Common myeloid progenitor, CD34-positive (primary cell): Measurements from ENCODE around the gene PITX2.

Experiments
- CTCF ChIA-PET: fragments of 350-600 bp; sonication (Branson Sonifier 250); formaldehyde crosslinking; loops from one replicate; lab custom pipeline; 2021; ENCODE audit warnings: antibody characterized with exemption; lab: Charles Lee
- POLR2A ChIA-PET: fragments of 350-600 bp; sonication (Branson Sonifier 250); formaldehyde crosslinking; loops from one replicate; lab custom pipeline; 2021; ENCODE audit warnings: antibody characterized with exemption; lab: Charles Lee
- DNase-seq, 3 donors: peaks; one replicate each; pipeline versions ENCODE4 v3.0.0 to v3.0.0-alpha.2; 2013
- H3K27ac ChIP-seq, 2 experiments: 1 replicate in 1 of 2; 2 replicates in 1 of 2; pipeline ENCODE4 v1.7.0; 2013; ENCODE audit warnings: inconsistent platforms in 2 of 2, low read length in 2 of 2, mild to moderate bottlenecking in 2 of 2, low read depth in 1 of 2, moderate library complexity in 1 of 2; ENCODE audit not compliant: severe bottlenecking in 2 of 2, insufficient read depth in 1 of 2, poor library complexity in 1 of 2
- H3K27me3 ChIP-seq, 5 experiments: replicated peaks in 2 of 5; 1 replicate in 3 of 5; 2 replicates in 2 of 5; pipeline versions ENCODE4 v1.6.1 to v1.7.0; 2013; ENCODE audit warnings: low read length in 4 of 5, mild to moderate bottlenecking in 2 of 5, moderate library complexity in 2 of 5, inconsistent platforms in 1 of 5; ENCODE audit not compliant: insufficient read depth in 5 of 5, control insufficient read depth in 4 of 5
- H3K36me3 ChIP-seq, 4 experiments: 1 replicate in 2 of 4; 2 replicates in 2 of 4; pipeline versions ENCODE4 v1.6.1 to v1.7.0; 2013; ENCODE audit warnings: low read length in 3 of 4, control low read depth in 1 of 4, mild to moderate bottlenecking in 1 of 4; ENCODE audit not compliant: control insufficient read depth in 4 of 4, insufficient read depth in 4 of 4
- H3K4me1 ChIP-seq, 4 experiments: 1 replicate in 3 of 4; 2 replicates in 1 of 4; pipeline versions ENCODE4 v1.6.1 to v1.7.1; 2013; ENCODE audit warnings: low read length in 3 of 4, mild to moderate bottlenecking in 3 of 4, control low read depth in 1 of 4, inconsistent platforms in 1 of 4, moderate library complexity in 1 of 4; ENCODE audit not compliant: control insufficient read depth in 4 of 4, insufficient read depth in 4 of 4; ENCODE audit errors: control extremely low read depth in 1 of 4
- H3K4me3 ChIP-seq, 7 experiments: 1 replicate in 4 of 7; 2 replicates in 3 of 7; pipeline versions ENCODE4 v1.5.1 to v1.7.0; 2013; ENCODE audit warnings: mild to moderate bottlenecking in 7 of 7, low read length in 6 of 7, moderate library complexity in 6 of 7, inconsistent platforms in 2 of 7, low read depth in 2 of 7, control low read depth in 1 of 7; ENCODE audit not compliant: insufficient read depth in 4 of 7, control insufficient read depth in 1 of 7; ENCODE audit errors: extremely low read depth in 1 of 7
- H3K9me3 ChIP-seq, 5 experiments: 1 replicate in 4 of 5; 2 replicates in 1 of 5; pipeline versions ENCODE4 v1.6.1 to v1.7.1; 2013; ENCODE audit warnings: low read length in 4 of 5, mild to moderate bottlenecking in 2 of 5, inconsistent platforms in 1 of 5, low read depth in 1 of 5, moderate library complexity in 1 of 5; ENCODE audit not compliant: control insufficient read depth in 4 of 5, insufficient read depth in 2 of 5; ENCODE audit errors: control extremely low read depth in 1 of 5
- WGBS: methylation state at CpG from one replicate; pipeline ENCODE4 v1.1.5; 2013; ENCODE audit not compliant: insufficient coverage; 5-methylcytosine and 5-hydroxymethylcytosine counted together

Gene PITX2

GRCh38 chr4:110610620-110610939 lies 12.3 kb downstream of the PITX2 start:
- Histone ChIP-seq H3K36me3 (no peaks in the 10 kb centered on the region), H3K9me3 (peaks cover 0 to 3% (median 0%) of the 10 kb centered on the region in 5 experiments), H3K4me3 (no peak overlapping the region), H3K27ac (no peak overlapping the region), H3K4me1 (peaks cover 0 to 10% (median 7%) of the 10 kb centered on the region in 4 experiments), H3K27me3 (peaks cover 31 to 81% (median 58%) of the 10 kb centered on the region in 5 experiments)
- ChIA-PET CTCF (no interaction called here), POLR2A (no interaction called here)
- DNase-seq = no peak
- 2% methylated on average over 14 of the region's 20 CpGs for WGBS

DNA sequence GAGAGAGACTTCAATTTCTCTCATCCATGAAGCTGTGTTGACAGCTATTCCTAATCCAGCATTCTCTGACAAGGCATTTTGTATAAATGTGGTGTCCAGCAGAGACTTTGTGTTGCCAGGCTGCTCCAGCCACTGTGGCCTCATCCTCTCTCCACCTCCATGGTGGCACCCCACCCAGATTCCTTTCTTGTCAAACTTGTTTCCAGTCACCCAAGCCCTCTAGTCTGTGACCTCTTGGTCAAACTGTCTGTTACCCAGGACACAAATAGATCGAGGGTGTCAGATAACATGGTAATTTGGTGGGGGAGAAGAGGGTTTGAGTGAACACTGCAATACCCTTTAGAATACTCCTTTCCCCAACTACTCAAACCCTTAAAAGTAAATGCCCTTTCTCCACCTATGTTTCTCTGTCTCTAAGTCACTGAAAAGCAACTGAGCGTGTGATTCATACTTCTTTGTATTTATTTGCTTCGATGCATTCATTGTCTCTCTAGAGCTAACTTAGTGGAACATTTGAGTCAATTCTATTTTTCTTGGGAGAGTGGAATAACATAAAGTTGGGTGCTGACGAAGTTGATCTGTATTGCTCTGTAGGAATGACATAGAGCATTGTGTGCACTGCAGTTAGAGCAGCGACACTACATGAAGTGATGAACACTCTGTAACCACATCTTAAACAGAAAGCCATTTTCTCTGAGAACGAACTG lies 13.7 kb downstream of the PITX2 start:
- no peak for DNase-seq
- Histone ChIP-seq H3K4me3 (no peak overlapping the region), H3K9me3 (peaks cover 0 to 3% (median 0%) of the 10 kb centered on the region in 5 experiments), H3K4me1 (peaks cover 0 to 10% (median 7%) of the 10 kb centered on the region in 4 experiments), H3K27ac (no peak overlapping the region), H3K27me3 (peaks cover 30 to 79% (median 47%) of the 10 kb centered on the region in 5 experiments), H3K36me3 (no peaks in the 10 kb centered on the region)
- CTCF ChIA-PET = no interaction called here
- POLR2A ChIA-PET = no interaction called here
- WGBS = 19% methylated on average over 3 of the region's 6 CpGs

DNA sequence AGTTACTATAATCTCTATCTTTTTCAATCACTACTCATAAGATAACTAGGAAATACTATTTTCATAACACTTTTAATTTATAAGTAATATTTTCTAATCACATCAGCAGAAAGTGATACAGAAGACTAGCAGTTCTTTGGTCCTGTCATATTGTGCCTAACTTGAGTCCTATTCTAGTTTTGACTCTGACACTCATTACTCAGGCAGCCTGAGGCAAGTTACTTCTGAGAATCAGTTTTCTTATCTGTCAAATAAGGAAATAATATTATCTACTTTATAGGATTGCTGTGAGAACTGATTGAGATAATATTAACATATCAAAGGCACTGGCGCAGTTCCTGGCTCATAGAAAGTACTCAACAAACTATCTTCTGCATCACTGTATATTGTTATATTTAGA lies 17.8 kb downstream of the PITX2 start:
- no peak for DNase-seq
- no peak overlapping the region for H3K27ac ChIP-seq
- no peaks in the 10 kb centered on the region for H3K36me3 ChIP-seq
- no CpG with 5 or more reads among the region's 1 CpG for WGBS
- peaks cover 15 to 57% (median 23%) of the 10 kb centered on the region in 5 experiments for H3K27me3 ChIP-seq
- no peaks in the 10 kb centered on the region for H3K9me3 ChIP-seq
- ChIA-PET POLR2A (no interaction called here), CTCF (no interaction called here)
- H3K4me3 ChIP-seq = no peak overlapping the region
- no peaks in the 10 kb centered on the region for H3K4me1 ChIP-seq

GRCh38 chr4:110602061-110602460 lies 20.8 kb downstream of the PITX2 start:
- no peak overlapping the region for H3K4me3 ChIP-seq
- peaks cover 0 to 2% (median under 1%) of the 10 kb centered on the region in 5 experiments for H3K9me3 ChIP-seq
- H3K36me3 ChIP-seq = no peaks in the 10 kb centered on the region
- H3K4me1 ChIP-seq = no peaks in the 10 kb centered on the region
- POLR2A ChIA-PET = no interaction called here
- H3K27ac ChIP-seq = no peak overlapping the region
- WGBS = 100% methylated on average over 2 of the region's 2 CpGs
- no peak for DNase-seq
- peaks cover 3 to 38% (median 8%) of the 10 kb centered on the region in 5 experiments for H3K27me3 ChIP-seq
- CTCF ChIA-PET = interaction anchor here (0.5 kb wide), 1 partner anchor 16 kb away, joined by 3 read pairs; no protein-coding TSS in a partner anchor

DNA sequence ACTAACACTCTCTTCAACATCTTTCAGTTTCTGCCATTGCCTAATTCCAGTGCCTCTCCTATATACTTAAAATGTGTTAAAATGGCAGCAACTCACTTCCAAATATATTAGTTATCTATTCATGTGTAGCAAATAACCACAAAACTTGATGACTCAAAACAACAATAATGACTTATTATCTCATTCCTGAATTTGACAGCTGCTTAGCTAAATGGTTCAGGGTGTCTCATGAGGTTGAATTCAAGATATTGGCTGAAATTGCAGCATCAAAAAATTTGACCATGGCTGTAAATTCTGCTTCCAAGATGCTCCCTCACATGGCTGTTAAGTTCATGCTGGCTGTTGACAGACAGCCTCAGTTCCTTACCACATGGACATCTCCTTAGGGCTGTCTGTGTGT lies 25.3 kb downstream of the PITX2 start:
- Histone ChIP-seq H3K36me3 (no peaks in the 10 kb centered on the region), H3K9me3 (peaks cover 2 to 16% (median 8%) of the 10 kb centered on the region in 5 experiments), H3K27me3 (peaks cover 0 to 14% (median 4%) of the 10 kb centered on the region in 5 experiments), H3K4me3 (no peak overlapping the region), H3K4me1 (no peaks in the 10 kb centered on the region), H3K27ac (no peak overlapping the region)
- DNase-seq = no peak
- ChIA-PET CTCF (interaction anchor here (0.8 to 1.2 kb wide), 2 partner anchors 12 to 1393 kb away, joined by 3 to 4 read pairs; no protein-coding TSS in a partner anchor), POLR2A (no interaction called here)

GRCh38 chr4:110596431-110596830 lies 26.4 kb downstream of the PITX2 start:
- ChIA-PET POLR2A (no interaction called here), CTCF (interaction anchor here (0.8 kb wide), 1 partner anchor 1394 kb away, joined by 3 read pairs; no protein-coding TSS in a partner anchor)
- Histone ChIP-seq H3K36me3 (no peaks in the 10 kb centered on the region), H3K27ac (no peak overlapping the region), H3K4me1 (no peaks in the 10 kb centered on the region), H3K27me3 (peaks cover 0 to 10% (median 3%) of the 10 kb centered on the region in 5 experiments), H3K4me3 (no peak overlapping the region), H3K9me3 (peaks cover 2 to 16% (median 8%) of the 10 kb centered on the region in 5 experiments)
- no CpG with 5 or more reads among the region's 2 CpGs for WGBS
- no peak for DNase-seq

DNA sequence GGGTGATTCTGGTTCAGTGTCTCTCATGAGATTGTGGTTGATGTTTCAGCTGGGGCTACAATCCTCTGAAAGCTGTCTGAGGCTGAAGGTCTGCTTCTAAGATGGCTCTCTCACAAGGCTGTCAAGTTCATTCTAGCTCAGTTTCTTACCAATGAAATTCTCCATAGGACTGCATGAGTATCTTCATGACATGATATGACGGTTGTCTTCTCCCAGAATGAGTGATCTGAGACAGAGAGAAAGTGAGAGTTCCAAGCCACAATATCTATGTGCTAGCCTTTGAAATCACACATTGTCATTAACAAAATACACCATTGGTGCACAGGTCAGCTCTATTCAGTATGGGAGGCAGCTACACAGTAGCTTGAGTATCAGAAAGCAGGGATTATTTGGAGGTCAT lies 27.3 kb downstream of the PITX2 start:
- no peak for DNase-seq
- Histone ChIP-seq H3K9me3 (peaks cover 2 to 16% (median 8%) of the 10 kb centered on the region in 5 experiments), H3K27me3 (peaks cover 0 to 8% (median 3%) of the 10 kb centered on the region in 5 experiments), H3K27ac (no peak overlapping the region), H3K4me1 (no peaks in the 10 kb centered on the region), H3K36me3 (no peaks in the 10 kb centered on the region), H3K4me3 (no peak overlapping the region)
- ChIA-PET CTCF (no interaction called here), POLR2A (no interaction called here)
- no CpG with 5 or more reads among the region's 1 CpG for WGBS
